NCI-H1105 (cell line): ENCODE results near the gene EMD.
"Not testable (repeated sequence)": the region's sequence is repeated elsewhere in the genome, so short reads cannot be mapped to it uniquely, and the experiment has no call there.

Source experiments
- DNase-seq: peaks from one replicate; lab custom pipeline; 2025; lab: John Stamatoyannopoulos, UW

The EMD gene

GRCh38 chrX:154396363-154396762 lies 17.3 kb downstream of the EMD start:
- not testable (repeated sequence) for DNase-seq

- DNase-seq, result peak; percentile 57
Observed at GRCh38 chrX:154396973-154397887, 18.1 kb downstream of the EMD start.

- peak; percentile 99 for DNase-seq
Observed at GRCh38 chrX:154397888-154398667, 19.0 kb downstream of the EMD start, which contains the start of gene RPL10. RPL10 (plus strand) TSS chrX:154398377; CDS start chrX:154398520, 143 bp downstream.

- DNase-seq, result peak; percentile 84
Observed at GRCh38 chrX:154398668-154399526, 19.8 kb downstream of the EMD start.

- DNase-seq, result no peak
Observed at GRCh38 chrX:154399527-154400368, 20.7 kb downstream of the EMD start.

- not testable (repeated sequence) for DNase-seq
Observed at GRCh38 chrX:154400369-154400817, 21.3 kb downstream of the EMD start.

GRCh38 chrX:154401045-154401799 lies 22.1 kb downstream of the EMD start:
- DNase-seq, result no peak

GRCh38 chrX:154401918-154402621 lies 23.0 kb downstream of the EMD start:
- DNase-seq, result no peak

- DNase-seq, result no peak
Observed at GRCh38 chrX:154402622-154403127, 23.6 kb downstream of the EMD start.

GRCh38 chrX:154403192-154403591 lies 24.1 kb downstream of the EMD start:
- DNase-seq, result no peak

- no peak for DNase-seq
Observed at GRCh38 chrX:154403858-154404257, 24.8 kb downstream of the EMD start.

GRCh38 chrX:154404625-154405192 lies 25.6 kb downstream of the EMD start:
- DNase-seq, result no peak

GRCh38 chrX:154408659-154409221 lies 29.6 kb downstream of the EMD start:
- DNase-seq, result no peak

GRCh38 chrX:154409222-154409871 lies 30.3 kb downstream of the EMD start, which contains the start of gene DNASE1L1:
DNASE1L1 (minus strand) TSS chrX:154409254; CDS start chrX:154405568, 3,686 bp downstream.
- DNase-seq, result no peak

- peak; percentile 78 for DNase-seq
Observed at GRCh38 chrX:154411981-154412340, 32.9 kb downstream of the EMD start.

- DNase-seq, result no peak
Observed at GRCh38 chrX:154412468-154412867, 33.4 kb downstream of the EMD start.

- no peak for DNase-seq
Observed at GRCh38 chrX:154413142-154413541, 34.0 kb downstream of the EMD start.

- peak; percentile 86 for DNase-seq
Observed at GRCh38 chrX:154417157-154417556, 38.1 kb downstream of the EMD start.
